ENCODE results near the gene POU6F2.
"Not testable (repeated sequence)": the region's sequence is repeated elsewhere in the genome, so short reads cannot be mapped to it uniquely, and the experiment has no call there.

Gene POU6F2

DNA sequence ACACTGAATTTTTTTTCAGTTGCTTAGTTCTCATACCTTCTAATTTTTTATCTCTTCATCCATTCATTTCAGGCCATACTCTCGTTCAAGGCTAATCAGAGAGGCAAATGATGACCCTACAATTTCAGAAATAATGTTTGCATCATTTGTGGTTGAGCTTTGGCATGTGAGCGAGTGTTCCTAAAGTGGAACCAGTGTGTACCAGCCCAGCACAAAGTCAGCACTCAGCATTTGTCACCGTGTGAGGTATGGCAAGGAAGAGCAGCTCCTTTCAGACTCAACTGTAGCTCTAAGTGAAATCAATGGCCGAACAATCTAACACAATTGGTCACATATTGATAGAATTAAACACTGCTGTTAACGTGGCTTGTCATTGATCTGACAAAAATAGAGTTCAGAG, 154.6 kb downstream of the POU6F2 start:
- DNase-seq, result no peak

DNA sequence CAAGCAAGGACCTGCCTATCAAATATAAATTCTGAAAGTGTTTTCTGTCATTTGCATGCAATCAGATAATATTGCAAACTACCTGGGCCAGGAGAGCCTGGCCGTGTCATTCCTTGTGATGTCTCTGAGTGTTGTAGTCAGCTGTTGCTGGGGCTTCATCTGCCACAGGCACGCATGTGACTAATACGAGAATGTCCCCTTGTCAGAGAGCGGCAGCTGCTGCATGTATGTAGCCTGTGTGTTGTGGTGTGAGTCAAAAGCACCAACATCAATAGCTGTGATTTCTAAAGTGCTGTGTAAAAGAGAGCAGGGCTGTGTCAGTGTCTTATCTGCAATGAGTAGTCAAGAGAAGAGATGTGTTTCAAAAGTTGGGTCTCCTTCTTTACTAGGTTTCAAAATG, 155.4 kb downstream of the POU6F2 start:
- DNase-seq, result no peak

DNA sequence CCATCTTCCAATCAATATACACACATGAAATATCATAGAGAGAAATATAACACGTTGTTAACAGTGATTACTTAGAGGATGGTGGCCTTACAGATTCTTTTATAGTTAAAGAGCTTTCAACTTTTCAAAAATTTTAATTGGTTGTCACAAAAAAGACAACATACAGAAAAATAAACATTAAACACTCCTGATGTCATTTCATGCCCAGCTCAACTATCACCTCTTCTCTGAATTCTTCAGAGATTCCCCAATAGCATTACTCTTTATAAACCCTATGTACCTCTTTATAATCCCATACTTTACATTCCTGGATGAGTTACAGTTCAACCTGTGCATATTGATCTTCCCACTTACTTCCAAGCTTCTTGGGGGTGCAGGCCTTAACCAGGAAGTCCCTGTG, 159.8 kb downstream of the POU6F2 start:
- DNase-seq, result no peak

DNA sequence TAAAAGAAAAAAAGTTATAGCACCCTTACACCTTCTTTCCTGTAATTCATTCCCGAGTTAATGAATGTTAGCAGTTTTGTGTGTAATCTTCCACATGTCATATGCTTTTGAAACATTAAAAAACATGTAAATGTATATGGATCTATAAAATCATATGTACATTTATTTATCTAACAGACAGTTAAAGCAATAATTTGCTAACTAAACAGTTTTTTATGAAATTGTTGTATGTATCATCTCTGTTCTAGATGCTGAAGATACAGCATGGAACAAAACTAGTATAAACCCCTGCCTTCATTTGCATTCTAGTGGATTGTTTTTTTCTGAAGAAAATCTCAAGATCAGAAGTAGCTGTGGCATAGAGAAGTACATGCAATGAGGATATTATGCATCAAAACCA, 165.0 kb downstream of the POU6F2 start:
- DNase-seq, result no peak

DNA sequence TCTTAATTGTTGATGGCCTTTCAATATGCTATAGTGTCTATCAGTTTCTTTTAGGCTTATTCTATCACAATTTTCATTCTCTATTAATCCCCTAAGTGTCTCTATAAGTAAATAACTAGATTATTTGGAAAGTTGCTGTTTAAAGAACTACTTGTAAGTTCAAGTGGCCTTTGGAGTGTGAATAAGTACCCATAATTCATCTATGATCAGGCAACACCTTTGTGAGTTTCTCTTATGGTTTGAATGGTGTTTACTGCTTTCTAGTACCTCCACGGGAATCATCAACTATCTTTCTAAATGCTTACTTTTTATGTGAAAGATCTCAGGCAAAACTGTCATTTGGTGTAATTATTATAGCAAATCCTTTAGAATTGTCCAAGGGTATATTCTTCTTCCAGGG, 166.7 kb downstream of the POU6F2 start:
- DNase-seq, result no peak

DNA sequence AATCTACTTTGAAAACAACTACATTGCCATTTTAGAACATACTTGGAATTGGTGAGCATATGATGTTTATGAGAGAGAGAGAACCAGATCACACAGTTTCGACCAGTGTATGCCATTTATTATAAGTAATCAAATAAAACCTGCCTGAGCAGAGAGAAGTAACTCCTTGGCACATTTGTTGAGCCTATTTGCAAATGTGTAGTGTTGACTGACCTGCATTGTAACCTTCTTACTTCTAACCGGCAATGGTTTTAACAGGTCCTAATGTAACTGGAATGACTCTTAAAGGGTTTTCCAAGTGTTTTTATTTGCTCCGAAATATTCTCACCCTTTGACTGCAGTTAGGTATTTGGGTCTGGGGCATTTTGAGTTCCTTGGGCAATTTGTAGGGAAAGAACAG, 167.6 kb downstream of the POU6F2 start:
- no peak for DNase-seq

DNA sequence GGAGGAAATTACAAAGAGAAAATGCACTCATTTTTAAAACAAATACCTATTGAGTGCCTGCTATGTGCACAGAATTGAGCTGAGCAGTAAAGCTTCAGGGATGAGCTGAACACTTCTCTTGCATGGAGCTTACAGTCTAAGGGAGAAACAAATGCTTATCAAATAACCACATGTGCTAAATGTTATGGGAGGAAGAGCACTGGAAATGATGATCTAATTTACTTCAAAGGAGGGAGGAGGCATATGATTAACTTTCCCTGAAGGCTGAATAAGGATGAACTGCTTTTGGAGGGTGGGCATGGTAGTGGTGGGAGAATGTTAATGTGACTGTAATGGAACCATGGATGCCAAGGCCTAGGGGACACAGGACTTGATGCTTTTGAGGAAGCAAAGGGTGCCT, 168.2 kb downstream of the POU6F2 start:
- DNase-seq, result no peak

DNA sequence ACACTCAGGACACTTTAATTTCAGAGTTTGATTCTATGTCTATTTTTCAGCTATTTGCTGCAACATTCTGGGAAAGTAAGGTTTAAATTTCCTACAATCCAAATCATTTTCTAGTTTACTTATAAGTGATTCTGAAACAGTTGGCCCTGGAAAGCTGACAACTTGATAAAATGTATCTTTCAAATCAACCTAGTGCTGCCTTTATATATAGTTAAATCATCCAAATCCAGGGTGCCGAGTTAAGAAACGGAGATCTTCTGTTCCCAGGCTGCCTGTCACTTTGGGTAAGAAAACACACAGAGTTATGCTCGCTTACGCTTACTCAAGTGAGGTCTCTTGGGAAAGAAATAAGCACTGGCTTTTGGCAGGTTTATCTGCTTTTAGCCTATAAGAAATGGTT, 175.0 kb downstream of the POU6F2 start:
- DNase-seq, result no peak

DNA sequence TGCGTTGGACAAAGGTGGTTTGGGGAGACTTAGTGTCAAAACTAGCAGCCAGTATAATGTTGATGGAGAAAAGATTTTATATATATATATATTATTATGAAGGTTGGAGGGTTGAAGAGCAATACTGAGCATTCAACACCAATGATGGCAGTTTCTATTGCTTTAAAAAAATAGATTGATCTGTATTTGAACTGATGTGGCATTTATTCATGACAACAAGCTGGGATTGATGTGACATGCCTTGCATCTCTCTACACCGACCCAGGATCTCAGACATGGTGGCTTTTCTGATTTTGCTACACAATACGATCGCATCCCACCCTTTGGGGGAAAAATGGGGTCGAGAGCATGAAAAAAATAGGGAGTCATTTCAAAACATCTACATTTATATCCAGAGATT, 175.4 kb downstream of the POU6F2 start:
- DNase-seq, result no peak

DNA sequence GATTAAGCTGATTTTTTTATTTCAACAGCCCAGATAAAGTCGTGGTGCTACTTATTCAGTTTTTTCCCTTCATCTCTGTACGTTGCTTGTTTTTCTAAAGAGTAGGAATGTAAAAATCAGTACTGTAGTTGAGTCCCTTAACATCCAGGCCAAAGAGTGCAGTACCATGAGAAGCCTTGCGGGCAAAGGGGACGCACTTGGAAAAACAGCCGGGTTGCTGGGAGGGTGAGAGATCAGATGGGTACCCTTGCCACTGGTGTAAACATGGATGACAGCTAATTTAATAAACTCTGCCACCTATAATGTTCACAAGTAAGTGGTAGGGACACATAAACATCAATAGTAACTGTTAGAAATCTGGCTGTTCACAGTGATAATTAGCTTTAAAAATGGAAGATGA, 175.9 kb downstream of the POU6F2 start:
- no peak for DNase-seq

DNA sequence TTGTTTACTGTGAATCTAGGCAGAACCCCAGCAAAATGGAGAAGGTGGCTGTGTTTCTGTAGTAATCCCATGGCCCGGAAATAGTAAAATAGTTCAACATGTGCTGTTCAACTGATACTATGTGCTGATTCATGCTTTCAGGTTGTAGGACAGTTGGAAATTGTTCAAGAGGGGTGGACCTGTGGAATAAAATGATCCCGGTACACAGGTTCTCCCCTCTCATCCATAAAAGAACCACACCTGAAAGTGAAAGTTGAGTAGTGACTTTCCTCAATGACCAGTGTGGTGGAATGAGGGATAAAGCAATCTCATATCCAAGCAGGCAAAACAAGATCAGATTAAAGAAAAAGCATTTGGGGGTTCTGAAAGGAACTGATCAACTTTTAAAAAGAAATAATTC, 177.1 kb downstream of the POU6F2 start:
- no peak for DNase-seq

DNA sequence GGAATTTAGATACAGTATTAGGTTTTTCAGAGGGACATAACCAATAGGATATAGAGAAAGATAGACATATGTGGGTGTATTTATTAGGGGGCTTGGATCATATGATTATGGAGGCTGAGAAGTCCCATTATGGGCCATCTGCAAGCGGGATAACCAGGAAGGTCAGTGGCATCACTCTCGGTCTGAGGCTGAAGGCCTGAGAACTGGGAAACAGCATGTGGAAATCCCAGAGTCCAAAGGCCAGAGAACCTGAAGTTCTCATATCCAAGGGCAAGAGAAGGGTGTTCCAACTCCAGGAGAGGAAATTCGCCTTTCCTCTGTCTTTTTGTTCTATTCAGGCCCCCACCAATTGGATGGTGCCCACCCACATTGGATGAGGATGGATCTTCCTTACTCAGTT, 180.7 kb downstream of the POU6F2 start:
- no peak for DNase-seq

DNA sequence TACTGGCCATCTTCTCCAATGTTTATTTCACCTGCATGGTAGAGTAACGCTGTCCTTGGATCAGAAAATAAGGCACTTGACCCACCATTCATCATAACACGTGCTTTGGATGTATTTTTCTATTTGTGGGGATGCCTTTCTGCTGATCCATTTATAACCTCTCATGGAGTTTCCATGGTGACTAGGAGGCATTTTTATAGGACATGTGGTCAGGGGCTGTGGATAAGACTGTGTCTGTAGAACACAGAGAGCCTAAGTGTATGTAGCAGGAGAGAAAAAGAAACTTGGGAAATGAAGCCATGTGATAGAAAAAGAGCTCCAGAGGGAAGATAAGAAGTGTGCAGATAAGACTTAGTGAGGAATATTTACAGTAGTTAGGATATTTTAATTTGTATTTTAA, 184.2 kb downstream of the POU6F2 start:
- DNase-seq, result no peak

DNA sequence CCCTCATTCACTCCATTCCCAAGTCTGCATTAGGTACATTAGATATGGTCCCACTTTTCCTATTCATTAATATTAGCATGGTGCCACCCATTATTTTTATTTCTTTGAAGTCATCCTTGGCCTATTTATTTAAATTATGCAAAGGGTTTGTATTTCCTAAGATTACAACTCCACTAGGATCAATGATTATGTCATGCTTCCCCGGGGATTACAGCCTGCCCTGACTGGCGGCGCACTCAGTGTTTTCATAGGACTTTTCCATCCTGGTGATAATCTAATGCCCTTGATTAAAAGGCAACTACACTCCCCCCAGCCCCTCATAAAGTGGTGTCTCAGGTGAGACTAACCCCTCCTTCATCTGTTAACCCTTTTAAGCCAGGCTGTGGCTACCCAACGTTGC, 187.2 kb downstream of the POU6F2 start:
- no peak for DNase-seq

DNA sequence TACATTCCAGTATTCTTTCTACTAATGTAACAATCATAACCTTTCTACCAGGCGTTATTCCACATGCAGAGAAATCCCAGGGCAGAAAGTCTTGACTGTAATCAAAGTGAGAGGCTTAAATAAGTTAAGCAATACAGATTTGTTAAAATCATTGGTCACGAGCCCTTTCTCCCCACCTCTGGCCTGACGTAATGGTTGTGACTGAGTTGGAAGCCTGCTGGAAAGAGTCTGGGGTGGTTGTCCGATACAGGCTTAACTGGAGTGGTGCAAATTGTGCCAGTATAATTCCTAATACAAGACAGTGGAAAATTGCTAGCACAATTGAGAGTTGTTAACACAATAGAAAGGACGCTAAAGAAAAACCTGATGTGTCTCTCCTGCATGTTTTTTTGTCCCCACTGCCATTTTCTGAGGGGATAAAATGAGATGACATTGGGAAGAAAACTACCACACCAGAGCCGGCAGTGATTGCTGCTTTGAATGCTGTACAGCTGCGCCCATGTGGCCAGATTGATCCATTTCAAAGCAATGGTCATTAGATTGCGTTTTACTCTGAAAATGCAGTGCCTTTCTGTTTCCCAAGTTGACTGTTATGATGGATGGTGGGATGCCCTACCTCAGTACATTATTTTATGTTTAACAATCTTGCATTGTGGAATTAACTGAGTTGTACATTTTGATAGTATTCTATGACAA, 190.8 kb downstream of the POU6F2 start:
- DNase-seq, result peak; percentile 33

DNA sequence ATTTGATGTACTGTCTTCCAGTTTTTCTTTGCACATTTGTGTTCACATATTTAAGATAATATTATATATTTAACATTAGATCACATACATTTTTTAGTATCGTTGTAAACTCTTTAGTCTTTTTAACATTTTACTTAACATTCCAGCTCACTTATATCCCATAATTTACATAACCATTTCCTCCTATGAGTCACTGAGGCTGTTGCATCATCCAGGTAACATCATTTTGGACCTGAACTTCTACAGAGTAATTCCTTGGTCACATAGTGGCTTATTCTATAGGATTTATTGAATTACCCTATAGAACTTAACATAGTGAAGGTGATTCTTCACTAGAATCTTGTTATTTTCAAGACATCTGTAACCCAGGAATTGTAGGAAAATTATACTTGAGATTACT, 194.4 kb downstream of the POU6F2 start:
- DNase-seq, result no peak

DNA sequence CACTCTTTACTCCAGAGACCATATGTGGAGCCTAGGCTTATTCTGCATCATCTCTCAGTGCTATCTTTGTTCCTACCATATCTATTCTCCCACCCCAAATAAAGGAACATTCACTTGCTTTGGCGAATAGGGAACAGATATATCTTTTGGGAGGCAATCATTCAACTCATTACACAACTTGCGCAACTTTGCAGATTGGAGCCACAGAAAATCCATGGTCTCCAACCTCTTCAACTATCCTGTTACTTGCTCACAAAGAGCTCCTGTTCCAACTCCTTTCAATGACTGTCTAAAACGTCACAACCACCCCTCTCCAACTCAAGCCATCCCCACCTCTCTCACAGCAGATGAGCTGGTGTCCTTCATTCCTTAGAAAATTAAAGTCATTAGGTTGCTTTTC, 203.7 kb downstream of the POU6F2 start:
- no peak for DNase-seq

DNA sequence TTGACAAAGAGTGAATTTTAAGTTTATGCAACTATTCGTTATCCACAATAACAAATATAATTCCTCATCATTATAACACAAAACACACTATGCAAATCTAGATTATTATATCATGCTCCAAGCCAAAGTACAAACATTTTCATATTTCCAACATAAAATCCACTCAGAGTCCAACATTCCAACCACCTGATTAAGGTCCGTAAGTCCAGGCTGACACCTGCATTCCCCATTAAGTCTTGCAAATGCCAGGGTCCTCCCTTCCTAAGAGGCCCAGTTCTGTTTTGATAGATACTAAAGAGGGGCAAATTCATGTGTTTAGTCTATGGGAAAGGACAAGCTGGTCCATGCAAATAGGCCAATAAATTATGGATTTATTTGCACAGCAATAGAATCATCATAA, 206.1 kb downstream of the POU6F2 start:
- DNase-seq, result no peak

DNA sequence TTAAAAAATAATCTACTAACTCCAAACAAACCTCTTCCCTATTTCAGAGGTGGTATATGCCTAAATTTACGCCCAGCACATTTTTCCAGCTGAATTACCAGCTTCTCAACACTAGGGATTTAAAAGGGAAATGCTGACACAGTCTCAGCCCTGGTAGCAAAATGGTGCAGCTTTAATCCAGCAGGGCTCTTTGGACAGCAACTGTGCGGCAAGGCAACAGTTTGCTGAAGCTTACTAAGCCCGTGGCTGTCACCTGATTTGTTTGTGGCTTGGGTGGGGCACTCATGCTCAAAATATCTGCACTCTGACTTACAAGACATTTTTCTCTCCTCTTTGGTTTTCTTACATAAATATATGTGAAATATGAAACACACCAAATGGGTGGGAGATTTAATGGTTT, 206.7 kb downstream of the POU6F2 start:
- DNase-seq, result no peak

DNA sequence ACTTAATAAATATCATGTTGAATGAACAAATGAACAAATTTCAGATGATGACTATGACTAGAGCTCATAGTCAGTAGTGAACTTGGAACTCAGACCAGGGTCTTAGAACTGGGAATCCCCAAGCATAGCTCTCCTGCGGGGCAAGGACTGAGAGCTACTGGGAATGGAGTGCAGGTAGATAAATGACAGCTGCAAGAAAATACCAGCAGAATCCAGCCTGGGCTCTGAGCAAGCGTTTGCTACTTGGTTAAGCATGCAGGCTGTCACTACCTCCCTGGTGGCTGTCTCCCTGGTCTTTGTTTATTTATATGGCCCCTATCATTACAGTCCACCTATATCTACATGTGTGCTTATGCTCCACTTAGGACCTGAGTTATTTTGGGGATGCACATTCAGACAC, 208.4 kb downstream of the POU6F2 start:
- DNase-seq, result no peak

DNA sequence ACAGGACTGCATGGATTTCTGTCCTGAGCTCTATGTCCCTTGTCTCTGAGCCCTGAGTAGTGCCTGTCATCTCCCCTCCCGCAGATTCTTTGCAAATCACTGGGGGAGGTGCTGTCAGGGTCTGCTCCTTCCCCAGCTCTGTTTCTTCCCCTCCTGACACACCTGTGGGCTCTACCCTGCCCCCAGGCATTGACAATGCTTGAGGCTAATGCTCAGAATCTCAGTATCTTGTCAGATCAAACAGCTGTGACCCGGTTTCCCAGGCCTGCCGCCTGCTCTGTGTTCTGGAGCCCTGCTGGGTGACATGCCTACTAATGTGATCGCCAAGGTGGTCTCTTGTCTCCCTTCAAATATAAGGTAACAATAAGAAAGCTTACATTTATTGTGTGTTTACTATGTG, 209.0 kb downstream of the POU6F2 start:
- DNase-seq, result no peak

DNA sequence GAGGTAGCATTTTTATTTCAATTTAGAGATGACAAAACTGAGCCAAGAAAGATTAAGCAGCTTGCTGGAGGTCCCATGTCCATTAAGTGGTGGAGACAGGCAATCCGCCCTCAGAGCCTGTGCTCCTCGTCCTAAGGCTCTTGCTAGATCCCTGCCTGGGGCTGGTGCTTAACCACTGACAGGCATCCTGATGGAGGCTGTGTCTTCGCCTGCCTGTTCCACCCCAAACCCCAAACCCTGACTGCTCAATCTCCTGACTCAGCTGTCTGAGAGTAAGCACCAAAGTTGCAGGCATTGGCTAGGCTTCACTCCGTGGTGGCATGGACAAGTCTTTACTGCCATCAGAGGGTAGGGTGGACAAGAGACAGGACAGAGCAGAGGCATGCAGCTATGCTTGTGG, 209.4 kb downstream of the POU6F2 start:
- DNase-seq, result no peak

DNA sequence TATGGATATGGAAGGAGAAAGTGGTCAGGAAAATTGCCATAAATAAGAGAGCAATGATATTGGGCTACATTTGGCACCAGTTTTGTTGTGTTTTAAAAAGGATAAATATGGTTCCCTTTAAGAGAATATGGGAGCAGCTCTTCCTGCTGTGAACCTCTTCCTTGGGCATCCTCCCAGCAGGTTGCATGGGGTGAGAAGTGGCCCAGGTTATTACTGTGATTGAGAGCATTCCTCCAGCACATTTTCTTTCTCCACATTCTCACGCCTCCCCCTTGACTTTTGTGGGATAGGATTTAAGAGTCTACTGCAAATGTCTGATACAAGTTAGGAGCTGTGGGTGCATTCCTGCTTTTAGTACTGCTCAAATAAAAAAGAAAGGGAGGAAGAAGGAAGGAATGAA, 214.8 kb downstream of the POU6F2 start:
- no peak for DNase-seq

DNA sequence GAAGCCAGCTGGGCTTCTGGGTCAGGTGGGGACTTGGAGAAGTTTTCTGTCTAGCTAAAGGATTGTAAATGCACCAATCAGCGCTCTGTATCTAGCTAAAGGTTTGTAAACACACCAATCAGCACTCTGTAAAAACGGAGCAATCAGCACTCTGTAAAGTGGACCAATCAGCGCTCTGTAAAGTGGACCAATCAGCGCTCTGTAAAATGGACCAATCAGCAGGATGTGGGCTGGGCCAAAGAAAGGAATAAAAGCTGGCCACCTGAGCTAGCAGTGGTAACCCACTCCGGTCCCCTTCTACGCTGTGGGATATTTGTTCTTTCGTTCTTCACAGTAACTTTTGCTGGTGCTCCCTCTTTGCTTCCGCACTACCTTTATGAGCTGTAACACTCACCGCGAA, 216.7 kb downstream of the POU6F2 start:
- not testable (repeated sequence) for DNase-seq

DNA sequence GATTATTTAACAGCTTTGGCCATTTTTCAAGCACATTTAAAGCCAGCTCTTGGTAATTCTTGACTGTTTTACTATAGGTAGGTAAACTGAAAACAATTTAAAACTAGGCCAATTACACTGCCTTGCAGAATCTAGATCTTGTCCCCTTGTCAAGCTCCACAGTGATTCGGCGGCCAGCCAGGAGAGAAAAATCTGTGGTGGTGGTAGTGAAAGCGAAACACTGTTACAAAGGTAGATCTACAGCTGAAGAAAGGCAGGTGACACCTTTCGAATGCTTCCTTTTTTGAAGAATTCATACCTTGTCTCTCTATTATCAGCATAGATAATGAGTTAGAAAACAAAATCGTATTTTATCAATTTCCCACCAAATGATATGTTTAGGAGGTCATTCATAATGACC, 218.3 kb downstream of the POU6F2 start:
- DNase-seq, result no peak

DNA sequence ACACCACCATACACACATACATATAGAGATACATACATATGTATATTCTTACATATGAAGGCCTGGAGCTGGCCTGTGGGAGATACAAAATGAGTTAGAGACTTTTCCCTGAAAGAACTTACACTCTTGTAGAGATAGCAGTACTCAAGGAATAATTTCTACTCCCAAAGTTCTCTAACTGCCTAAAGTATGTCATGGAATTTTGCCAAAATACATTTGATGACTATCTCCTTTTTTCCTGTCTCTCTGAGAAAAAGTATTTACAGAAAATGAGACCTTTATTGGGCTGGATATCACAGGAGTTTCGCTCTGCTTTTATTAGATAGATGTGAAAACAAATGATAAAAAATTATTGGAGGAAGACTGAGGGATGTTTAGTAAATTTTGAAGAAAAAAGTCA, 220.1 kb downstream of the POU6F2 start:
- no peak for DNase-seq

Measured in NCI-H2227 treated with DMSO at 0.1 percent for 48 hours (cell line).